Stimulated activated CD4-positive, alpha-beta T cell treated with anti-CD3 and anti-CD28 coated beads, Interleukin-4, amount 100 ng/mL, for 24 hours (primary cell): ENCODE data around the gene RNF2.
"Not testable (repeated sequence)": the region's sequence is repeated elsewhere in the genome, so short reads cannot be mapped to it uniquely, and the experiment has no call there.

Experiments
- DNase-seq: peaks from one replicate; pipeline ENCODE4 v3.0.0-alpha.2; 2020

The RNF2 gene

GRCh38 chr1:185050823-185051451 lies 5.6 kb downstream of the RNF2 start:
- DNase-seq = no peak

- DNase-seq = no peak
Observed at GRCh38 chr1:185053204-185053603, 7.8 kb downstream of the RNF2 start.

- DNase-seq = no peak
Observed at GRCh38 chr1:185054365-185055060, 9.2 kb downstream of the RNF2 start.

GRCh38 chr1:185058110-185058509 lies 12.8 kb downstream of the RNF2 start:
- DNase-seq = no peak

GRCh38 chr1:185058876-185059275 lies 13.5 kb downstream of the RNF2 start:
- DNase-seq = no peak

- DNase-seq = no peak
Observed at GRCh38 chr1:185059950-185060571, 14.7 kb downstream of the RNF2 start.

- no peak for DNase-seq
Observed at GRCh38 chr1:185062710-185063370, 17.5 kb downstream of the RNF2 start.

GRCh38 chr1:185063719-185064118 lies 18.4 kb downstream of the RNF2 start:
- no peak for DNase-seq

GRCh38 chr1:185065006-185065405 lies 19.6 kb downstream of the RNF2 start:
- DNase-seq = not testable (repeated sequence)

GRCh38 chr1:185066181-185066580 lies 20.8 kb downstream of the RNF2 start:
- DNase-seq = no peak

GRCh38 chr1:185068341-185068740 lies 23.0 kb downstream of the RNF2 start:
- DNase-seq = no peak

- DNase-seq = no peak
Observed at GRCh38 chr1:185069202-185069772, 23.9 kb downstream of the RNF2 start.

- no peak for DNase-seq
Observed at GRCh38 chr1:185070051-185070450, 24.7 kb downstream of the RNF2 start.

GRCh38 chr1:185073725-185074124 lies 28.4 kb downstream of the RNF2 start:
- no peak for DNase-seq

- no peak for DNase-seq
Observed at GRCh38 chr1:185074307-185074706, 28.9 kb downstream of the RNF2 start.

GRCh38 chr1:185075476-185075875 lies 30.1 kb downstream of the RNF2 start:
- DNase-seq = no peak

GRCh38 chr1:185077374-185077773 lies 32.0 kb downstream of the RNF2 start:
- no peak for DNase-seq

- no peak for DNase-seq
Observed at GRCh38 chr1:185080422-185080821, 35.1 kb downstream of the RNF2 start.

GRCh38 chr1:185083818-185084217 lies 38.5 kb downstream of the RNF2 start:
- no peak for DNase-seq

- no peak for DNase-seq
Observed at GRCh38 chr1:185087101-185087500, 41.7 kb downstream of the RNF2 start.

GRCh38 chr1:185087746-185088145 lies 42.4 kb downstream of the RNF2 start:
- DNase-seq = no peak

- no peak for DNase-seq
Observed at GRCh38 chr1:185091480-185091879, 46.1 kb downstream of the RNF2 start.

- DNase-seq = no peak
Observed at GRCh38 chr1:185094761-185095160, 49.4 kb downstream of the RNF2 start.
